Activated CD8-positive, alpha-beta memory T cell treated with anti-CD3 and anti-CD28 coated beads for 48 hours (primary cell): Measurements from ENCODE around the gene EIF2B1.

ENCODE experiments used
- DNase-seq, 3 experiments: peaks; one replicate each; pipeline ENCODE4 v3.0.0-alpha.2; 2020; ENCODE audit warnings: low read depth in 2 of 3, low spot score in 2 of 3

The EIF2B1 gene

DNA sequence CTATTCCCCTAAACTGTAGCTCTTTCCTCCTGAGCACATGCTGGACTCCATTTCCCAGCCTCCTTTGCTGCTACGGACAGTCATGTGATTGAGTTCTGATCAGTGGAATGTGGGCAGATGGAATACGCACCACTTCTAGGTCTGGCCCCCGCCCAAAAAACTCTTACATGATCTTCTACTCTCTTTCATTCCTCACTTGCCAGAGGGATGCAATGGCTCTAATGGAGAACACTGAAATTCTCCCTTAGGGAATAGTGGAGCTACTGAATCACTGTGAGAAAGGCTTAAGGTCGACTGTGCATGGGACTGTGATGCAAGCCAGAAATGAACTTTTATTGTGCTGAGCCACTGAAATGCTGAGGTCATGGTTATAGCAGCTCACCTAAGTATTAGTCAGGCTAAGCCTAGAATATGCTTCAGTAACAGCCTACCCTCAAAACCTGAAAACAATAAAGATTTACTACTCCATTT, 62.1 kb downstream of the EIF2B1 start:
- DNase-seq = no peak
